K562 (cell line): ENCODE data around the gene AMBRA1. TPM values are rescaled to one million over a fixed set of nuclear protein-coding genes. Genes with fewer than 3 reads are reported as not detected.

Experiments
- ATAC-seq: fragments of 200-7000 bp; cut with Tn5 transposase; 3 replicates; pipeline ENCODE4 v1.9.1; 2020; ENCODE audit warnings: moderate library complexity
- BruUV-seq: library from RNA; stranded (reverse); fragments of 400-500 nt; replicated peaks from 2 replicates; lab custom pipeline; 2021; lab: Mats Ljungman, UMichigan
- CTCF ChIA-PET: fragments of 300-600 bp; formaldehyde crosslinking; extraction: SDS; loops from one replicate; lab custom pipeline; 2021; ENCODE audit warnings: low intra/inter-chr PET ratio; lab: Yijun Ruan, JAX
- POLR2A ChIA-PET: fragments of 300-600, 350-650 bp; sonication (Branson Sonifier 250); formaldehyde crosslinking; extraction: SDS; loops from one replicate; lab custom pipeline; 2021; ENCODE audit warnings: antibody characterized with exemption, inconsistent platforms; lab: Yijun Ruan, JAX
- DNase-seq, 4 experiments: peaks; one replicate each; pipeline versions ENCODE4 v3.0.0 to v3.0.0-alpha.2; 2011 to 2018; ENCODE audit warnings: low spot score in 3 of 4, mixed read lengths in 3 of 4; ENCODE audit errors: extremely low read depth in 1 of 4
- FAIRE-seq: peaks from 2 replicates; lab custom pipeline; 2011; peaks lifted over from hg19 to GRCh38; lab: Jason Lieb, UNC
- H2AFZ ChIP-seq: 2 replicates; pipeline ENCODE4 v1.6.0; 2011; ENCODE audit warnings: low read depth, low read length, control low read depth, inconsistent platforms
- H3K27ac ChIP-seq: fragments of 200-600 bp; 3 replicates; pipeline ENCODE4 v1.8.0; 2011; ENCODE audit warnings: low read depth, mild to moderate bottlenecking, control low read depth, inconsistent platforms, low read length, moderate library complexity, mixed read lengths; ENCODE audit errors: extremely low read depth
- H3K27me3 ChIP-seq, 2 experiments: fragments of 300-600 bp in 1 of 2; 2 replicates in 1 of 2; 3 replicates in 1 of 2; pipeline versions ENCODE4 v1.6.0 to v1.8.0; 2011; ENCODE audit warnings: inconsistent platforms in 2 of 2, low read length in 2 of 2, mild to moderate bottlenecking in 1 of 2, mixed read lengths in 1 of 2, moderate library complexity in 1 of 2; ENCODE audit not compliant: control insufficient read depth in 2 of 2, insufficient read depth in 2 of 2
- H3K36me3 ChIP-seq: fragments of 300-600 bp; 3 replicates; pipeline ENCODE4 v1.8.0; 2011; ENCODE audit warnings: mild to moderate bottlenecking, low read length, inconsistent platforms; ENCODE audit not compliant: control insufficient read depth, insufficient read depth
- H3K4me1 ChIP-seq, 2 experiments: fragments of 200-600 bp in 1 of 2; replicated peaks in 1 of 2; 2 replicates in 1 of 2; 3 replicates in 1 of 2; pipeline versions ENCODE4 v1.5.1 to v1.8.0; 2011; ENCODE audit warnings: inconsistent platforms in 2 of 2, low read length in 2 of 2, mild to moderate bottlenecking in 1 of 2, mixed read lengths in 1 of 2, moderate library complexity in 1 of 2; ENCODE audit not compliant: control insufficient read depth in 2 of 2, insufficient read depth in 2 of 2
- H3K4me2 ChIP-seq: 2 replicates; pipeline ENCODE4 v1.6.1; 2011; ENCODE audit warnings: low read length, control low read depth, inconsistent platforms, mixed read lengths; ENCODE audit not compliant: insufficient read depth
- H3K4me3 ChIP-seq: fragments of 200-600 bp; sonication (generic), shearing (Covaris generic); 2 replicates; pipeline ENCODE4 v1.5.1; 2016; ENCODE audit warnings: control low read depth, inconsistent platforms
- H3K79me2 ChIP-seq: fragments of 200-600 bp; 3 replicates; pipeline ENCODE4 v1.8.0; 2011; ENCODE audit warnings: low read length, inconsistent platforms; ENCODE audit not compliant: control insufficient read depth, insufficient read depth
- H3K9ac ChIP-seq, 2 experiments: 2 replicates each; pipeline versions ENCODE4 v1.6.0 to v1.6.1; 2011; ENCODE audit warnings: low read depth in 2 of 2, low read length in 2 of 2, control low read depth in 1 of 2, inconsistent platforms in 1 of 2, mild to moderate bottlenecking in 1 of 2, mixed read lengths in 1 of 2; ENCODE audit not compliant: insufficient read depth in 1 of 2
- H3K9me1 ChIP-seq: one replicate; pipeline ENCODE4 v1.6.0; 2011; ENCODE audit warnings: inconsistent platforms, mild to moderate bottlenecking, low read length, moderate library complexity; ENCODE audit not compliant: control insufficient read depth, insufficient read depth
- H3K9me3 ChIP-seq: replicated peaks from 2 replicates; pipeline ENCODE4 v1.5.1; 2011; ENCODE audit warnings: low read depth, low read length, inconsistent platforms; ENCODE audit not compliant: control insufficient read depth, insufficient read depth
- H4K20me1 ChIP-seq: replicated peaks from 2 replicates; pipeline ENCODE4 v1.6.1; 2011; ENCODE audit warnings: low read length, inconsistent platforms, mixed read lengths; ENCODE audit not compliant: control insufficient read depth, insufficient read depth
- AFF1 ChIP-seq, 2 experiments: fragments of 450-650 bp; IDR thresholded peaks; 2 replicates each; pipeline ENCODE4 v1.6.1; 2018; ENCODE audit warnings: mild to moderate bottlenecking in 2 of 2, low read depth in 1 of 2; ENCODE audit not compliant: partially characterized antibody in 2 of 2
- CBFA2T3 ChIP-seq: fragments of 450-650 bp; IDR thresholded peaks from 2 replicates; pipeline ENCODE4 v1.6.1; 2017
- CHAMP1 ChIP-seq: fragments of 450-650 bp; IDR thresholded peaks from 2 replicates; pipeline ENCODE4 v1.6.1; 2016; ENCODE audit warnings: mild to moderate bottlenecking
- DNMT1 ChIP-seq: fragments of 450-650 bp; IDR thresholded peaks from 2 replicates; pipeline ENCODE4 v1.6.1; 2016; ENCODE audit warnings: antibody characterized with exemption, mild to moderate bottlenecking
- KDM2B ChIP-seq: fragments of 250-450 bp; sonication (Bioruptor Pico); IDR thresholded peaks from 2 replicates; pipeline ENCODE4 v1.8.0; 2021; ENCODE audit warnings: mild to moderate bottlenecking, moderate library complexity
- KDM5B ChIP-seq: fragments of 200-600 bp; sonication (generic); IDR thresholded peaks from 2 replicates; pipeline ENCODE4 v1.6.1; 2012; ENCODE audit warnings: low read depth, mild to moderate bottlenecking, moderate library complexity, low read length, control low read depth, inconsistent platforms; ENCODE audit not compliant: insufficient replicate concordance
- LCOR ChIP-seq: sonication (generic); formaldehyde crosslinking; IDR thresholded peaks from 2 replicates; pipeline ENCODE4 v1.8.0; 2022; ENCODE audit warnings: mild to moderate bottlenecking, missing genetic modification reagents
- MAFG ChIP-seq: fragments of 450-650 bp; conservative IDR thresholded peaks from 2 replicates; pipeline ENCODE4 v1.6.1; 2016; ENCODE audit warnings: missing genetic modification characterization, missing compliant biosample characterization
- MTA3 ChIP-seq: fragments of 450-650 bp; formaldehyde crosslinking; IDR thresholded peaks from 2 replicates; pipeline ENCODE4 v1.6.1; 2017; ENCODE audit warnings: mild to moderate bottlenecking, borderline replicate concordance
- POLR2A ChIP-seq: fragments of 450-650 bp; conservative IDR thresholded peaks from 2 replicates; pipeline ENCODE4 v1.6.1; 2016
- PTBP1 ChIP-seq: fragments of 200-400 bp; formaldehyde crosslinking; IDR thresholded peaks from 2 replicates; pipeline ENCODE4 v1.6.1; 2017; ENCODE audit warnings: low read depth, low read length
- SMAD1 ChIP-seq: fragments of 150-350 bp; IDR thresholded peaks from 2 replicates; pipeline ENCODE4 v1.6.1; 2014; ENCODE audit warnings: low read length, low read depth; ENCODE audit not compliant: partially characterized antibody
- ZNF174 ChIP-seq: fragments of 250-450 bp; sonication (Bioruptor Pico); IDR thresholded peaks from 2 replicates; pipeline ENCODE4 v1.4.0; 2020; ENCODE audit warnings: mild to moderate bottlenecking
- ZNF780A ChIP-seq: fragments of 250-450 bp; sonication (Bioruptor Pico); IDR thresholded peaks from 2 replicates; pipeline ENCODE4 v1.5.0; 2021; ENCODE audit warnings: mild to moderate bottlenecking
- WGBS: fragments of 100-300 bp; shearing (Covaris generic); methylation state at CpG from one replicate; pipeline ENCODE4 v1.1.6; 2016; ENCODE audit warnings: low coverage, mixed read lengths; ENCODE audit not compliant: insufficient coverage; ENCODE audit errors: missing lambda C conversion rate; 5-methylcytosine and 5-hydroxymethylcytosine counted together
- in situ Hi-C: fragments of 300-500 bp; cut with MboI; formaldehyde crosslinking; loops from 4 replicates; pipeline ENCODE4 v1.15.0; 2018; ENCODE audit warnings: inconsistent platforms, mixed read lengths
- intact Hi-C: fragments of 100-400 bp; cut with micrococcal nuclease; formaldehyde crosslinking; loops from 2 replicates; pipeline ENCODE4 v1.14.2; 2022
- polyA plus RNA-seq, 8 experiments: library from polyadenylated mRNA; depleted of rRNA in 4 of 8; stranded (reverse) in 5 of 8; unstranded in 3 of 8; fragments of >200 nt; fragmentation: Nextera tagmentation in 2 of 8; fragmentation: Illumina TruSeq in 1 of 8; extraction: Ambion mirVana in 2 of 8; extraction: Trizol in 1 of 8; gene quantifications; 2 replicates each; pipeline versions ENCODE4 v1.2.1 to v1.2.3, GENCODE V29; 2011 to 2014; ENCODE audit warnings: inconsistent platforms in 1 of 8, missing spikeins in 1 of 8
- total RNA-seq, 7 experiments: library from RNA; depleted of rRNA in 6 of 7; stranded (reverse); fragments of >200 nt in 6 of 7; fragmentation: Illumina TruSeq in 2 of 7; extraction: Trizol in 2 of 7; gene quantifications; 2 replicates each; pipeline versions ENCODE4 v1.2.1 to v1.2.3, GENCODE V29; 2011 to 2021; ENCODE audit warnings: low replicate concordance in 1 of 7

Gene AMBRA1
- total and polyA plus RNA-seq, 9 of the 15 experiments (the other 6 are each of a cell fraction or from before 2014, with no cell fraction given) = 0.15 to 24.5 (median 13.0) TPM

- FAIRE-seq = no peak
- no peak for ATAC-seq
- Histone ChIP-seq H3K4me3 (no peak overlapping the region), H3K4me1 (peaks cover 9 to 40% of the 10 kb centered on the region in 2 experiments), H2AFZ (no peak overlapping the region), H4K20me1 (no peaks in the 10 kb centered on the region), H3K9me3 (no peaks in the 10 kb centered on the region), H3K36me3 (peaks cover 69% of the 10 kb centered on the region; the same call in 2 of the 3 replicates), H3K9ac (no peak overlapping the region; a peak in 1 of 4 replicates), H3K79me2 (no peaks in the 10 kb centered on the region), H3K27me3 (no peaks in the 10 kb centered on the region), H3K9me1 (no peaks in the 10 kb centered on the region), H3K4me2 (no peak overlapping the region), H3K27ac (no peak overlapping the region)
- CTCF ChIA-PET = no interaction called here
- no peak for TF ChIP-seq MTA3
- TF ChIP-seq AFF1 (IDR thresholded peaks at IDR 0.05; ENCODE audit: low read depth in 1 of 2, partially characterized antibody in 2 of 2) = no peak
- TF ChIP-seq CHAMP1 = no peak
- no peak for TF ChIP-seq CBFA2T3
- TF ChIP-seq KDM2B = no peak
- TF ChIP-seq PTBP1 = no peak
- TF ChIP-seq DNMT1 = no peak
- no peak for TF ChIP-seq MAFG (tag)
- TF ChIP-seq SMAD1 = no peak
- TF ChIP-seq ZNF780A (CRISPR knock-in tag) = no peak
- no peak for TF ChIP-seq POLR2A
- no peak for TF ChIP-seq KDM5B
- no peak for TF ChIP-seq LCOR (CRISPR knock-in tag)
- no peak for TF ChIP-seq ZNF174 (CRISPR knock-in tag)
- POLR2A ChIA-PET = interaction anchor here (0.6 to 0.8 kb wide), 5 partner anchors 10 to 396 kb away, joined by 3 read pairs; no protein-coding TSS in a partner anchor
- intact Hi-C loops (no loop called here), in situ Hi-C loops (no loop called here)
- no peak for DNase-seq
- no TSS peak for BruUV-seq
- WGBS = 91% methylated on average over 17 of the region's 19 CpGs
Measured at GRCh38 chr11:46376258-46377050, 217.4 kb downstream of the AMBRA1 start.
